GM12878 (cell line): ENCODE measurements around the gene KRTAP5-10. TPM values are rescaled to one million over a fixed set of nuclear protein-coding genes. Genes with fewer than 3 reads are reported as not detected.

Source experiments
- BCL11A ChIP-seq: IDR thresholded peaks from 2 replicates; pipeline ENCODE4 v1.6.1; 2011; ENCODE audit warnings: low read depth, low read length
- BCL3 ChIP-seq: IDR thresholded peaks from 2 replicates; pipeline ENCODE4 v1.6.1; 2011; ENCODE audit warnings: borderline replicate concordance, low read depth, mild to moderate bottlenecking, moderate library complexity, low read length; ENCODE audit not compliant: insufficient read depth, poor library complexity, severe bottlenecking
- E4F1 ChIP-seq: fragments of 450-650 bp; IDR thresholded peaks from 2 replicates; pipeline ENCODE4 v1.6.1; 2018; ENCODE audit warnings: borderline replicate concordance, mild to moderate bottlenecking; ENCODE audit not compliant: partially characterized antibody
- FOXK2 ChIP-seq: fragments of 450-650 bp; IDR thresholded peaks from 2 replicates; pipeline ENCODE4 v1.6.1; 2017; ENCODE audit warnings: mild to moderate bottlenecking, moderate library complexity
- GATAD2B ChIP-seq: fragments of 450-650 bp; conservative IDR thresholded peaks from 2 replicates; pipeline ENCODE4 v1.6.1; 2017; ENCODE audit warnings: low read depth, mild to moderate bottlenecking, moderate library complexity
- HDAC2 ChIP-seq: fragments of 200-600 bp; sonication (generic); IDR thresholded peaks from 2 replicates; pipeline ENCODE4 v1.6.1; 2017
- MTA2 ChIP-seq: fragments of 450-650 bp; IDR thresholded peaks from 2 replicates; pipeline ENCODE4 v1.6.1; 2016; ENCODE audit warnings: low read depth, mild to moderate bottlenecking, moderate library complexity
- MYC ChIP-seq: IDR thresholded peaks from 2 replicates; pipeline ENCODE4 v1.6.1; 2011; ENCODE audit warnings: mild to moderate bottlenecking, low read length, moderate library complexity, inconsistent platforms; ENCODE audit not compliant: insufficient read depth, insufficient replicate concordance, insufficient read length, severe bottlenecking
- PBX3 ChIP-seq: IDR thresholded peaks from 2 replicates; pipeline ENCODE4 v1.6.1; 2011; ENCODE audit warnings: mild to moderate bottlenecking, low read depth, low read length, moderate library complexity; ENCODE audit not compliant: insufficient replicate concordance
- POLR2AphosphoS5 ChIP-seq: IDR thresholded peaks from 2 replicates; pipeline ENCODE4 v1.6.1; 2011; ENCODE audit warnings: mild to moderate bottlenecking, low read length, inconsistent platforms
- RAD21 ChIP-seq: IDR thresholded peaks from 2 replicates; pipeline ENCODE4 v1.6.1; 2011; ENCODE audit warnings: mild to moderate bottlenecking, low read depth, low read length, moderate library complexity; ENCODE audit not compliant: insufficient read depth
- SMAD1 ChIP-seq: fragments of 450-650 bp; IDR thresholded peaks from 2 replicates; pipeline ENCODE4 v1.6.1; 2018; ENCODE audit warnings: mild to moderate bottlenecking, low read depth; ENCODE audit not compliant: partially characterized antibody
- SP1 ChIP-seq: IDR thresholded peaks from one replicate; pipeline ENCODE4 v1.6.1; 2011; ENCODE audit warnings: low read depth, low read length
- SPI1 ChIP-seq: IDR thresholded peaks from 2 replicates; pipeline ENCODE4 v1.6.1; 2011; ENCODE audit warnings: low read depth, mild to moderate bottlenecking, low read length, moderate library complexity, borderline replicate concordance; ENCODE audit not compliant: insufficient read depth
- TAF1 ChIP-seq: IDR thresholded peaks from 2 replicates; pipeline ENCODE4 v1.6.1; 2011; ENCODE audit warnings: mild to moderate bottlenecking, low read depth, low read length, borderline replicate concordance
- TARDBP ChIP-seq: IDR thresholded peaks from 2 replicates; pipeline ENCODE4 v1.6.1; 2016; ENCODE audit warnings: borderline replicate concordance
- TCF3 ChIP-seq: IDR thresholded peaks from 2 replicates; pipeline ENCODE4 v1.6.1; 2012; ENCODE audit warnings: low read depth, mild to moderate bottlenecking, low read length, borderline replicate concordance; ENCODE audit not compliant: insufficient read depth
- TCF7 ChIP-seq: IDR thresholded peaks from 2 replicates; pipeline ENCODE4 v1.6.1; 2014; ENCODE audit warnings: antibody characterized with exemption, borderline replicate concordance
- YBX1 ChIP-seq: fragments of 450-650 bp; IDR thresholded peaks from 2 replicates; pipeline ENCODE4 v1.6.1; 2016; ENCODE audit warnings: antibody characterized with exemption
- YY1 ChIP-seq: IDR thresholded peaks from 2 replicates; pipeline ENCODE4 v1.6.1; 2011; ENCODE audit warnings: low read depth, mild to moderate bottlenecking, low read length
- polyA plus RNA-seq, 11 experiments: library from polyadenylated mRNA; depleted of rRNA in 4 of 11; unstranded in 6 of 11; stranded (reverse) in 5 of 11; fragments of >200 nt; fragmentation: Nextera tagmentation in 4 of 11; fragmentation: Illumina TruSeq in 1 of 11; extraction: Ambion mirVana in 4 of 11; extraction: Trizol in 1 of 11; gene quantifications; 1 replicate in 1 of 11; 2 replicates in 10 of 11; pipeline versions ENCODE4 v1.2.1 to v1.2.3, GENCODE V29; 2011 to 2016; ENCODE audit warnings: inconsistent platforms in 2 of 11, missing spikeins in 2 of 11, low read depth in 1 of 11
- total RNA-seq, 4 experiments: library from RNA; depleted of rRNA in 3 of 4; stranded (reverse); fragments of >200 nt in 3 of 4; fragmentation: Illumina TruSeq in 1 of 4; extraction: Trizol in 1 of 4; gene quantifications; 2 replicates each; pipeline versions ENCODE4 v1.2.1 to v1.2.3, GENCODE V29; 2013 to 2021
- TF ChIP-seq, protein P1 (sequence below): IDR thresholded peaks from 2 replicates; pipeline ENCODE4 v1.6.1; 2011; ENCODE audit warnings: low read depth, mild to moderate bottlenecking, low read length, moderate library complexity, borderline replicate concordance; ENCODE audit errors: extremely low read depth
- TF ChIP-seq, protein P2 (sequence below), 3 experiments: IDR thresholded peaks in 2 of 3; conservative IDR thresholded peaks in 1 of 3; 2 replicates each; pipeline ENCODE4 v1.5.1; 2011; ENCODE audit warnings: low read depth in 3 of 3, low read length in 3 of 3, mild to moderate bottlenecking in 3 of 3, control low read depth in 2 of 3, moderate library complexity in 2 of 3, inconsistent platforms in 1 of 3, mixed read lengths in 1 of 3; ENCODE audit not compliant: control insufficient read depth in 2 of 3, insufficient read depth in 1 of 3; ENCODE audit errors: extremely low read depth in 1 of 3

The KRTAP5-10 gene
- total and polyA plus RNA-seq, 10 of the 15 experiments (the other 5 are each of a cell fraction or from before 2014, with no cell fraction given): 0.06 to 0.10 (median 0.06) TPM; not detected in 7

GRCh38 chr11:71563406-71563805 is 2.0 kb upstream of the KRTAP5-10 start (continued):
- no peak for TF ChIP-seq PBX3
- TF ChIP-seq E4F1: no peak
- no peak for TF ChIP-seq BCL3
- no peak for TF ChIP-seq FOXK2
- TF ChIP-seq, protein P1, sequence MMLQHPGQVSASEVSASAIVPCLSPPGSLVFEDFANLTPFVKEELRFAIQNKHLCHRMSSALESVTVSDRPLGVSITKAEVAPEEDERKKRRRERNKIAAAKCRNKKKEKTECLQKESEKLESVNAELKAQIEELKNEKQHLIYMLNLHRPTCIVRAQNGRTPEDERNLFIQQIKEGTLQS: no peak
- TF ChIP-seq TARDBP: no peak
- TF ChIP-seq MYC: no peak
- no peak for TF ChIP-seq YBX1
- 0 out of 2 replicates have a peak, but pooled peaks have one; percentile 13 for TF ChIP-seq YY1
- no peak for TF ChIP-seq TAF1
- no peak for TF ChIP-seq SPI1
- TF ChIP-seq SMAD1: no peak
- TF ChIP-seq GATAD2B: no peak
- TF ChIP-seq MTA2: no peak
- TF ChIP-seq HDAC2: no peak
- TF ChIP-seq TCF3: no peak
- TF ChIP-seq POLR2AphosphoS5: no peak
- TF ChIP-seq TCF7: no peak
- TF ChIP-seq, protein P2, sequence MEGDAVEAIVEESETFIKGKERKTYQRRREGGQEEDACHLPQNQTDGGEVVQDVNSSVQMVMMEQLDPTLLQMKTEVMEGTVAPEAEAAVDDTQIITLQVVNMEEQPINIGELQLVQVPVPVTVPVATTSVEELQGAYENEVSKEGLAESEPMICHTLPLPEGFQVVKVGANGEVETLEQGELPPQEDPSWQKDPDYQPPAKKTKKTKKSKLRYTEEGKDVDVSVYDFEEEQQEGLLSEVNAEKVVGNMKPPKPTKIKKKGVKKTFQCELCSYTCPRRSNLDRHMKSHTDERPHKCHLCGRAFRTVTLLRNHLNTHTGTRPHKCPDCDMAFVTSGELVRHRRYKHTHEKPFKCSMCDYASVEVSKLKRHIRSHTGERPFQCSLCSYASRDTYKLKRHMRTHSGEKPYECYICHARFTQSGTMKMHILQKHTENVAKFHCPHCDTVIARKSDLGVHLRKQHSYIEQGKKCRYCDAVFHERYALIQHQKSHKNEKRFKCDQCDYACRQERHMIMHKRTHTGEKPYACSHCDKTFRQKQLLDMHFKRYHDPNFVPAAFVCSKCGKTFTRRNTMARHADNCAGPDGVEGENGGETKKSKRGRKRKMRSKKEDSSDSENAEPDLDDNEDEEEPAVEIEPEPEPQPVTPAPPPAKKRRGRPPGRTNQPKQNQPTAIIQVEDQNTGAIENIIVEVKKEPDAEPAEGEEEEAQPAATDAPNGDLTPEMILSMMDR (IDR thresholded peaks at IDR 0.05 in 2 of 3, conservative IDR thresholded peaks at IDR 0.05 in 1 of 3; ENCODE audit: control insufficient read depth in 2 of 3, extremely low read depth in 1 of 3, insufficient read depth in 1 of 3, low read depth in 3 of 3, low read length in 3 of 3): peak; percentile 66 to 71 (median 69)
- no peak for TF ChIP-seq BCL11A
- TF ChIP-seq RAD21: peak; percentile 83
- TF ChIP-seq SP1: no peak
